H1 (cell line): ENCODE measurements around the gene PRR7. TPM values are rescaled to one million over a fixed set of nuclear protein-coding genes. Genes with fewer than 3 reads are reported as not detected.

Experiments
- CTCF ChIA-PET: fragments of 300-600 bp; sonication (Branson Sonifier 250); formaldehyde crosslinking; loops from one replicate; lab custom pipeline; 2021; ENCODE audit not compliant: partially characterized antibody; lab: Charles Lee
- POLR2A ChIA-PET: fragments of 300-600 bp; sonication (Branson Sonifier 250); formaldehyde crosslinking; loops from one replicate; lab custom pipeline; 2021; ENCODE audit warnings: inconsistent platforms; ENCODE audit not compliant: partially characterized antibody; lab: Charles Lee
- DNase-seq, 2 experiments: peaks; one replicate each; pipeline versions ENCODE4 v3.0.0 to v3.0.0-alpha.2; 2010 to 2022; ENCODE audit warnings: low spot score in 2 of 2, low read depth in 1 of 2, mixed read lengths in 1 of 2
- FAIRE-seq: peaks from 2 replicates; lab custom pipeline; 2011; peaks lifted over from hg19 to GRCh38; lab: Jason Lieb, UNC
- H2AFZ ChIP-seq: 2 replicates; pipeline ENCODE4 v1.8.1; 2012; ENCODE audit warnings: low read length, inconsistent platforms
- H2AK5ac ChIP-seq: 2 replicates; pipeline ENCODE4 v1.6.1; 2013; ENCODE audit warnings: low read depth, low read length
- H2BK120ac ChIP-seq: replicated peaks from 2 replicates; pipeline ENCODE3; 2013; ENCODE audit warnings: low read depth, low read length, inconsistent platforms
- H2BK12ac ChIP-seq: 2 replicates; pipeline ENCODE4 v1.6.1; 2013; ENCODE audit warnings: low read depth, low read length
- H2BK15ac ChIP-seq: 2 replicates; pipeline ENCODE4 v1.6.1; 2013; ENCODE audit warnings: low read length
- H2BK20ac ChIP-seq: 2 replicates; pipeline ENCODE4 v1.6.1; 2013; ENCODE audit warnings: low read length
- H2BK5ac ChIP-seq: 2 replicates; pipeline ENCODE4 v1.6.1; 2013; ENCODE audit warnings: low read depth, low read length
- H3K14ac ChIP-seq: 2 replicates; pipeline ENCODE4 v1.6.1; 2013; ENCODE audit warnings: inconsistent platforms; ENCODE audit not compliant: insufficient read length
- H3K18ac ChIP-seq: 2 replicates; pipeline ENCODE4 v1.6.1; 2013; ENCODE audit warnings: low read length; ENCODE audit errors: extremely low read depth
- H3K23ac ChIP-seq: 2 replicates; pipeline ENCODE4 v1.6.1; 2013; ENCODE audit warnings: inconsistent platforms; ENCODE audit not compliant: insufficient read length
- H3K23me2 ChIP-seq: 2 replicates; pipeline ENCODE4 v1.6.1; 2013; ENCODE audit warnings: low read depth, low read length
- H3K27ac ChIP-seq: 2 replicates; pipeline ENCODE4 v1.6.1; 2011; ENCODE audit warnings: low read depth, low read length, inconsistent platforms
- H3K27me3 ChIP-seq, 4 experiments: replicated peaks in 1 of 4; 1 replicate in 1 of 4; 2 replicates in 3 of 4; pipeline versions ENCODE4 v1.6.1 to v1.8.1; 2011 to 2013; ENCODE audit warnings: low read length in 3 of 4, mild to moderate bottlenecking in 3 of 4, inconsistent platforms in 2 of 4, mixed read lengths in 2 of 4, moderate library complexity in 1 of 4; ENCODE audit not compliant: control insufficient read depth in 3 of 4, insufficient read depth in 3 of 4; ENCODE audit errors: extremely low read depth in 1 of 4
- H3K36me3 ChIP-seq, 4 experiments: 2 replicates each; pipeline versions ENCODE4 v1.6.1 to v1.8.1; 2011 to 2013; ENCODE audit warnings: mild to moderate bottlenecking in 4 of 4, low read length in 3 of 4, moderate library complexity in 2 of 4, control low read depth in 1 of 4, inconsistent platforms in 1 of 4; ENCODE audit not compliant: insufficient read depth in 4 of 4, control insufficient read depth in 2 of 4
- H3K4ac ChIP-seq: replicated peaks from 2 replicates; pipeline ENCODE3; 2013; ENCODE audit warnings: low read length, low read depth, mixed read lengths, inconsistent platforms; ENCODE audit not compliant: insufficient read length
- H3K4me1 ChIP-seq, 4 experiments: replicated peaks in 1 of 4; 1 replicate in 1 of 4; 2 replicates in 3 of 4; pipeline versions ENCODE4 v1.6.1 to v1.8.1; 2011 to 2013; ENCODE audit warnings: low read length in 3 of 4, inconsistent platforms in 2 of 4, mixed read lengths in 1 of 4; ENCODE audit not compliant: insufficient read depth in 4 of 4, control insufficient read depth in 3 of 4
- H3K4me2 ChIP-seq, 2 experiments: 2 replicates each; pipeline versions ENCODE4 v1.6.1 to v1.8.1; 2011 to 2013; ENCODE audit warnings: low read depth in 2 of 2, low read length in 2 of 2, control low read depth in 1 of 2, inconsistent platforms in 1 of 2, mild to moderate bottlenecking in 1 of 2; ENCODE audit not compliant: insufficient read depth in 1 of 2
- H3K4me3 ChIP-seq, 4 experiments: fragments of 200-600, 300-600 bp in 1 of 4; sonication (generic), shearing (Covaris generic), sonication (Bioruptor Twin) in 1 of 4; 2 replicates each; pipeline versions ENCODE4 v1.5.1 to v1.8.1; 2011 to 2016; ENCODE audit warnings: low read length in 4 of 4, low read depth in 3 of 4, control low read depth in 2 of 4, inconsistent platforms in 2 of 4, mild to moderate bottlenecking in 2 of 4, mixed read lengths in 1 of 4, moderate library complexity in 1 of 4; ENCODE audit not compliant: insufficient read depth in 2 of 4; ENCODE audit errors: extremely low read depth in 1 of 4
- H3K56ac ChIP-seq: replicated peaks from 2 replicates; pipeline ENCODE3; 2013; ENCODE audit warnings: low read depth, mild to moderate bottlenecking, mixed read lengths, low read length, inconsistent platforms; ENCODE audit not compliant: insufficient read length
- H3K79me1 ChIP-seq: 2 replicates; pipeline ENCODE4 v1.6.1; 2013; ENCODE audit warnings: low read depth, low read length, control low read depth
- H3K79me2 ChIP-seq, 2 experiments: 2 replicates each; pipeline versions ENCODE4 v1.6.1 to v1.8.1; 2012 to 2013; ENCODE audit warnings: low read length in 2 of 2, mild to moderate bottlenecking in 2 of 2, inconsistent platforms in 1 of 2; ENCODE audit not compliant: insufficient read depth in 2 of 2, control insufficient read depth in 1 of 2
- H3K9ac ChIP-seq, 4 experiments: replicated peaks in 1 of 4; 1 replicate in 1 of 4; 2 replicates in 3 of 4; pipeline versions ENCODE4 v1.6.1 to v1.8.1; 2011 to 2013; ENCODE audit warnings: low read depth in 3 of 4, low read length in 3 of 4, control low read depth in 2 of 4, mild to moderate bottlenecking in 2 of 4, moderate library complexity in 2 of 4, inconsistent platforms in 1 of 4; ENCODE audit errors: extremely low read depth in 1 of 4
- H3K9me3 ChIP-seq, 2 experiments: 2 replicates each; pipeline versions ENCODE4 v1.6.1 to v1.8.1; 2012 to 2013; ENCODE audit warnings: mild to moderate bottlenecking in 2 of 2, moderate library complexity in 2 of 2, control low read depth in 1 of 2, inconsistent platforms in 1 of 2, low read depth in 1 of 2, low read length in 1 of 2, mixed read lengths in 1 of 2; ENCODE audit not compliant: insufficient read depth in 2 of 2
- H4K20me1 ChIP-seq, 2 experiments: replicated peaks in 1 of 2; 2 replicates each; pipeline versions ENCODE3 to v1.8.1; 2011 to 2013; ENCODE audit warnings: inconsistent platforms in 2 of 2, low read length in 2 of 2, mild to moderate bottlenecking in 1 of 2; ENCODE audit not compliant: insufficient read depth in 2 of 2, control insufficient read depth in 1 of 2
- H4K5ac ChIP-seq: 2 replicates; pipeline ENCODE4 v1.6.1; 2013; ENCODE audit warnings: low read length, low read depth, mixed read lengths, inconsistent platforms; ENCODE audit not compliant: insufficient read length
- H4K8ac ChIP-seq: 2 replicates; pipeline ENCODE4 v1.8.0; 2013; ENCODE audit warnings: mild to moderate bottlenecking, moderate library complexity, low read length, inconsistent platforms; ENCODE audit not compliant: insufficient read depth; ENCODE audit errors: extremely low read depth
- H4K91ac ChIP-seq: replicated peaks from 2 replicates; pipeline ENCODE3; 2013; ENCODE audit warnings: low read length, mixed read lengths, inconsistent platforms; ENCODE audit not compliant: insufficient read length
- GTF2F1 ChIP-seq: IDR thresholded peaks from 2 replicates; pipeline ENCODE4 v1.6.1; 2012; ENCODE audit warnings: low read depth, low read length, improper control_type of control experiment, borderline replicate concordance
- JUND ChIP-seq: IDR thresholded peaks from 2 replicates; pipeline ENCODE4 v1.6.1; 2011; ENCODE audit warnings: mild to moderate bottlenecking, improper control_type of control experiment, low read length
- KDM4A ChIP-seq: IDR thresholded peaks from one replicate; pipeline ENCODE4 v1.7.1; 2012; ENCODE audit warnings: low read depth, mild to moderate bottlenecking, moderate library complexity, low read length, inconsistent platforms; ENCODE audit not compliant: severe bottlenecking
- NRF1 ChIP-seq: IDR thresholded peaks from 2 replicates; pipeline ENCODE4 v1.6.1; 2011; ENCODE audit warnings: mild to moderate bottlenecking, low read depth, low read length, improper control_type of control experiment
- POU5F1 ChIP-seq: IDR thresholded peaks from 2 replicates; pipeline ENCODE4 v1.6.1; 2011; ENCODE audit warnings: low read depth, mild to moderate bottlenecking, low read length, moderate library complexity
- SUZ12 ChIP-seq: fragments of 200-600 bp; sonication (generic); IDR thresholded peaks from 2 replicates; pipeline ENCODE4 v1.6.1; 2012; ENCODE audit warnings: mild to moderate bottlenecking, inconsistent platforms, low read length, moderate library complexity, mixed read lengths
- WGBS, 2 experiments: shearing (Covaris generic) in 1 of 2; methylation state at CpG; one replicate each; pipeline versions ENCODE4 v1.1.6 to v1.1.7; 2013 to 2015; ENCODE audit warnings: low lambda C conversion rate in 2 of 2, mixed read lengths in 2 of 2, inconsistent platforms in 1 of 2, low coverage in 1 of 2, missing lambda C conversion rate in 1 of 2; ENCODE audit not compliant: insufficient replicate concordance in 2 of 2, insufficient coverage in 1 of 2, insufficient read length in 1 of 2; ENCODE audit errors: extremely low coverage in 1 of 2, missing lambda C conversion rate in 1 of 2; 5-methylcytosine and 5-hydroxymethylcytosine counted together
- polyA plus RNA-seq, 7 experiments: library from polyadenylated mRNA; depleted of rRNA in 3 of 7; stranded (reverse) in 5 of 7; unstranded in 2 of 7; fragments of >200 nt in 5 of 7; fragments of 200-250 nt in 2 of 7; gene quantifications; 1 replicate in 5 of 7; 2 replicates in 1 of 7; 4 replicates in 1 of 7; pipeline versions ENCODE4 v1.2.1 to v1.2.3, GENCODE V29; 2011 to 2013; ENCODE audit warnings: missing spikeins in 2 of 7, mixed read lengths in 2 of 7
- total RNA-seq: library from RNA; stranded (reverse); fragmentation: NEBNext Ultra II Directional; extraction: Animal tissue kit (Norgen Biotek cat#: 25700); gene quantifications from 2 replicates; pipeline ENCODE4 v1.2.1, GENCODE V29; 2021

Gene PRR7
- total and polyA plus RNA-seq, 2 of the 8 experiments (the other 6 are each of a cell fraction or from before 2014, with no cell fraction given), result 8.0 to 11.8 TPM

DNA sequence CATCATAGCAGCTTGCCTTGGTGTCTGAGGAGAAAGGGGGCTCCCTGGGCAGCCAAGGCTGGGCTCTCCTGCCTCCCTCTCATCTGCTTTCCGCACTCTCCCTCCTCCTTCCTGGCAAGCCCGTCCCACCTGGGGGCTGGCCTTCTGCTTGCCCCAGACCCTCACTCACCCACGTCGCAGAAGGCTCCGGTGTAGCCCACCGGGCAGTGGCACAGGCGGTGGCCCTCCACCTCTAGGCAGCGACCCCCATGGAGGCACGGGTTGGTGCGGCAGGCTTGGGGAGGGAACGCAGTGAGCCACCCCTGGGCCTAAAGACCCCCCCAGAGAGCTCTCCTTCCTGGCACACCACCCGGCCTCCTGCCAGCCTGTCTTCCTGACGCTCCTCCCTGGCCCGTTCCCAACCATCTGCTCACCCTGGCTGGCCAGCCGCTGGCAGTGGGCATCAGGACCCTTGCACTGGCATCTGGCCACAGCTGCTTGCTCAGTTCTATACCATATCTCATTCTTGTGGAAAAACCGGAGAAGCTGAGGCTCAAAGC lies 41.9 kb upstream of the PRR7 start:
- 0 out of 2 replicates have a peak, but pooled peaks have one; percentile 10 for TF ChIP-seq SUZ12
- TF ChIP-seq KDM4A, result peak; percentile 11
- no peak for TF ChIP-seq POU5F1
- no peak for TF ChIP-seq GTF2F1
- TF ChIP-seq JUND, result no peak
- TF ChIP-seq NRF1, result no peak
- H3K23ac ChIP-seq, result no peak overlapping the region
- H3K4ac ChIP-seq, result no peak overlapping the region
- WGBS, 2 experiments, result 63% methylated on average over 14 of the region's 16 CpGs; no CpG with 5 or more reads in 1 of the 2 experiments
- H2BK20ac ChIP-seq, result 0 out of 2 replicates have a peak overlapping the region, but pooled peaks have one; percentile 32
- H3K27ac ChIP-seq, result no peak overlapping the region
- H2BK12ac ChIP-seq, result peak overlapping the region; percentile 85; the same call in 1 of the 2 replicates
- H3K79me2 ChIP-seq, result no peaks in the 10 kb centered on the region
- H3K4me2 ChIP-seq, result peak overlapping the region; percentile 82 to 93
- no peaks in the 10 kb centered on the region for H3K36me3 ChIP-seq
- H2BK120ac ChIP-seq, result no peak overlapping the region
- H3K56ac ChIP-seq, result no peak overlapping the region
- no peaks in the 10 kb centered on the region for H4K20me1 ChIP-seq
- POLR2A ChIA-PET, result interaction anchor here (0.9 to 10.8 kb wide), 14 partner anchors 9 to 102 kb away, joined by 3 to 143 read pairs (median 4); partner anchors contain the start of genes GRK6, PRELID1, PRR7 and RAB24
- H2AK5ac ChIP-seq, result no peak overlapping the region
- H3K9me3 ChIP-seq, result no peaks in the 10 kb centered on the region
- peaks cover 0 to 22% (median 14%) of the 10 kb centered on the region in 4 experiments; a peak in 5 of 7 replicates for H3K4me1 ChIP-seq
- peaks cover 13% of the 10 kb centered on the region; the same call in 1 of the 2 replicates for H3K23me2 ChIP-seq
- CTCF ChIA-PET, result interaction anchor here (0.6 to 10.5 kb wide), 19 partner anchors 11 to 118 kb away, joined by 3 to 343 read pairs (median 14); partner anchors contain the start of genes GRK6, PRR7, RGS14 and SLC34A1
- H3K14ac ChIP-seq, result no peak overlapping the region
- peak overlapping the region in 3 of 4 experiments; percentile 40 to 65 (median 55); a peak in 7 of 8 replicates for H3K4me3 ChIP-seq
- peaks cover 22 to 68% (median 43%) of the 10 kb centered on the region in 4 experiments for H3K27me3 ChIP-seq
- DNase-seq (no peak), FAIRE-seq (no peak)
- H3K79me1 ChIP-seq, result no peaks in the 10 kb centered on the region
- H3K18ac ChIP-seq, result peak overlapping the region; percentile 51; the same call in 1 of the 2 replicates
- peak overlapping the region; percentile 28; the same call in 1 of the 2 replicates for H2AFZ ChIP-seq
- peak overlapping the region; percentile 19; the same call in 1 of the 2 replicates for H4K8ac ChIP-seq
- H4K91ac ChIP-seq, result peak overlapping the region; percentile 1
- H2BK15ac ChIP-seq, result peak overlapping the region; percentile 36; the same call in 1 of the 2 replicates
- no peak overlapping the region for H3K9ac ChIP-seq
- H2BK5ac ChIP-seq, result peak overlapping the region; percentile 26; the same call in 1 of the 2 replicates
- H4K5ac ChIP-seq, result no peak overlapping the region
